Measurements from ENCODE around the gene SUCLG1.

- TF ChIP-seq CTCF (conservative IDR thresholded peaks at IDR 0.05) (no peak), EZH2 (IDR thresholded peaks at IDR 0.05; ENCODE audit: low read depth) (no peak)
Measured at GRCh38 chr2:84467389-84467788, 8.3 kb upstream of the SUCLG1 start.
